ENCODE data around the gene GNE.

The GNE gene

DNA sequence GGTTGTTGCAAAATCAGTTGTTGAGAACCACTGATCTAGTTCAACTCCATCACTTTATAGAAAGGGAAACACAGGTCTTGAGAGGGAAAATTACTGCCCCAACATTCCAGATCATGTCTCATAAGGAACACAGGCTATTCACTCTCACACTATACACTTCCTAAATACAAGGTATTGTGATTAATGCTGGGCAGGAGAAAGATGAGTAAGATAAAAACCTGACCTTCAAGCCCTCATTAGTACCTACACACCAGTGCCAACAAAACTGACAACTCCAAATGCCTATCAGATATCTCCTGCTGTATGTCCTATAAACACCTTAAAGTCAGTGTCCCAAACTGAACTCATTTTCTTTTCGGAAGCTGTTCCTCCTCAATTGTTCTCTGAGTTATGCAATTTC is 8.2 kb downstream of the GNE start:
- ATAC-seq: no peak
- TF ChIP-seq SNAI2 (CRISPR knock-in tag; IDR thresholded peaks at IDR 0.05) (no peak), ZNF565 (CRISPR knock-in tag; conservative IDR thresholded peaks at IDR 0.05; ENCODE audit: low read depth) (no peak), ISL1 (CRISPR knock-in tag; IDR thresholded peaks at IDR 0.05) (no peak), RARB (CRISPR knock-in tag; IDR thresholded peaks at IDR 0.05) (no peak), ZNF70 (CRISPR knock-in tag; IDR thresholded peaks at IDR 0.05) (no peak), PPARA (CRISPR knock-in tag; IDR thresholded peaks at IDR 0.05; ENCODE audit: borderline replicate concordance) (no peak), GLIS3 (CRISPR knock-in tag; IDR thresholded peaks at IDR 0.05) (no peak), ZFP3 (CRISPR knock-in tag; IDR thresholded peaks at IDR 0.05) (no peak), TCF4 (CRISPR knock-in tag; IDR thresholded peaks at IDR 0.05; ENCODE audit: borderline replicate concordance) (no peak), BACH2 (CRISPR knock-in tag; IDR thresholded peaks at IDR 0.05; ENCODE audit: borderline replicate concordance) (no peak), PATZ1 (CRISPR knock-in tag; IDR thresholded peaks at IDR 0.05; ENCODE audit: borderline replicate concordance) (no peak), ZC3H10 (CRISPR knock-in tag; IDR thresholded peaks at IDR 0.05) (no peak), TOX (CRISPR knock-in tag; IDR thresholded peaks at IDR 0.05; ENCODE audit: borderline replicate concordance) (no peak), CSDC2 (CRISPR knock-in tag; IDR thresholded peaks at IDR 0.05) (no peak), ESRRG (CRISPR knock-in tag; IDR thresholded peaks at IDR 0.05) (no peak), OSR1 (CRISPR knock-in tag; IDR thresholded peaks at IDR 0.05) (no peak), ARNTL (CRISPR knock-in tag; IDR thresholded peaks at IDR 0.05; ENCODE audit: borderline replicate concordance, low read depth) (no peak), ZNF8 (CRISPR knock-in tag; IDR thresholded peaks at IDR 0.05) (no peak), POU6F1 (CRISPR knock-in tag; IDR thresholded peaks at IDR 0.05; ENCODE audit: borderline replicate concordance, low read depth) (no peak)
- TF ChIP-seq, protein P1, sequence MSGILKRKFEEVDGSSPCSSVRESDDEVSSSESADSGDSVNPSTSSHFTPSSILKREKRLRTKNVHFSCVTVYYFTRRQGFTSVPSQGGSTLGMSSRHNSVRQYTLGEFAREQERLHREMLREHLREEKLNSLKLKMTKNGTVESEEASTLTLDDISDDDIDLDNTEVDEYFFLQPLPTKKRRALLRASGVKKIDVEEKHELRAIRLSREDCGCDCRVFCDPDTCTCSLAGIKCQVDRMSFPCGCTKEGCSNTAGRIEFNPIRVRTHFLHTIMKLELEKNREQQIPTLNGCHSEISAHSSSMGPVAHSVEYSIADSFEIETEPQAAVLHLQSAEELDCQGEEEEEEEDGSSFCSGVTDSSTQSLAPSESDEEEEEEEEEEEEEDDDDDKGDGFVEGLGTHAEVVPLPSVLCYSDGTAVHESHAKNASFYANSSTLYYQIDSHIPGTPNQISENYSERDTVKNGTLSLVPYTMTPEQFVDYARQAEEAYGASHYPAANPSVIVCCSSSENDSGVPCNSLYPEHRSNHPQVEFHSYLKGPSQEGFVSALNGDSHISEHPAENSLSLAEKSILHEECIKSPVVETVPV (CRISPR knock-in tag; IDR thresholded peaks at IDR 0.05): no peak

DNA sequence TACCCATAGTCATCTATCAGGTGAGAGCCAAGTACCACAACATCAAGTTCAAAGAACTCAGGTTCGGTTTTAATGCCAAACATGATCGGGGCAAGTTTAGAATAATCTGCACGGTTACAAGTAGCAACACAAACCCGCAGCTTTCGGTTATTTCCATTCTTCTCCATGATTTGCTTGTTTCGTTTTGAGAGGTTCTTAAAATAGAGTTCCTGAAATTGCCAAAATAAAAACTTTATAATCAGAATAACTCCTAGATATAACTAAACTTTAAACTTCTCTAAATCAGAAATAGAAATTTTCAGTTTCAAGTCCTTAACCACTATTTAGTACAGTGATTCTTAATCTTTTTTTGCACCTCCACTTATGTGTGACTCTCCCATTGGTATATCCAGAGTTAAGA is 9.1 kb downstream of the GNE start:
- ATAC-seq: no peak
- TF ChIP-seq PATZ1 (CRISPR knock-in tag; IDR thresholded peaks at IDR 0.05; ENCODE audit: borderline replicate concordance) (no peak), BACH2 (CRISPR knock-in tag; IDR thresholded peaks at IDR 0.05; ENCODE audit: borderline replicate concordance) (no peak), GLIS3 (CRISPR knock-in tag; IDR thresholded peaks at IDR 0.05) (no peak), ISL1 (CRISPR knock-in tag; IDR thresholded peaks at IDR 0.05) (no peak), SNAI2 (CRISPR knock-in tag; IDR thresholded peaks at IDR 0.05) (no peak), ZC3H10 (CRISPR knock-in tag; IDR thresholded peaks at IDR 0.05) (no peak), RARB (CRISPR knock-in tag; IDR thresholded peaks at IDR 0.05) (no peak), TSHZ2 (CRISPR knock-in tag; IDR thresholded peaks at IDR 0.05) (no peak), ZFP30 (CRISPR knock-in tag; IDR thresholded peaks at IDR 0.05) (no peak), CSDC2 (CRISPR knock-in tag; IDR thresholded peaks at IDR 0.05) (no peak), POU6F1 (CRISPR knock-in tag; IDR thresholded peaks at IDR 0.05; ENCODE audit: borderline replicate concordance, low read depth) (no peak), ESRRG (CRISPR knock-in tag; IDR thresholded peaks at IDR 0.05) (no peak), ZNF8 (CRISPR knock-in tag; IDR thresholded peaks at IDR 0.05) (no peak), ZNF565 (CRISPR knock-in tag; conservative IDR thresholded peaks at IDR 0.05; ENCODE audit: low read depth) (no peak)

DNA sequence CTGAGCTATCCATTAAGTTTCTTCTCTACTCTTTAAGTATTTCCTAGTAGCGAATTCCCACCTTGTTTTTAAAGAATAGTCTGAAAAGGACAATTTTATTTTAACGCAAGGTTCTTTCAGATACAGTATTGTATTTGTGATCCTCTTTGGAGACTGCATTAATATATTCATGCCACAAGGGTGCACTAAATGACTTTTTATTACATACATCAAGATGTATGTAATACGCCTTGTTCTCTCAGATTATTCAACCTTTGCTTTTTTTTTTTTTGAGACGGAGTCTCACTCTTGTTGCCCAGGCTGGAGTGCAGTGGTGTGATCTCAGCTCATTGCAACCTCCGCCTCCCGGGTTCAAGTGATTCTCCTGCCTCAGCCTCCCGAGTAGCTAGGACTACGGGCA is 10.2 kb downstream of the GNE start:
- peak; percentile 91 for ATAC-seq

Measured in SK-N-SH treated with all-trans-retinoic acid at 6 μM for 48 hours (cell line).